Activated CD4-positive, alpha-beta T cell treated with anti-CD3 and anti-CD28 coated beads, Interleukin-2, amount 10 ng/mL, durations not matched to agents 7 days and 5 days (primary cell): ENCODE measurements around the gene TULP4. TPM values are rescaled to one million over a fixed set of nuclear protein-coding genes. Genes with fewer than 3 reads are reported as not detected.
"Not testable (repeated sequence)": the region's sequence is repeated elsewhere in the genome, so short reads cannot be mapped to it uniquely, and the experiment has no call there.

Experiments used
- CTCF ChIA-PET: fragments of 350-600 bp; sonication (Branson Sonifier 250); formaldehyde crosslinking; loops from one replicate; lab custom pipeline; 2021; ENCODE audit warnings: antibody characterized with exemption; lab: Charles Lee
- POLR2A ChIA-PET: fragments of 350-600 bp; sonication (Branson Sonifier 250); formaldehyde crosslinking; loops from one replicate; lab custom pipeline; 2021; ENCODE audit warnings: antibody characterized with exemption; lab: Charles Lee
- DNase-seq: peaks from one replicate; pipeline ENCODE4 v3.0.0-alpha.2; 2020
- H3K27ac Mint-ChIP-seq: one replicate; pipeline ENCODE4 v1.8.0; 2021; ENCODE audit warnings: mild to moderate bottlenecking, moderate library complexity, mixed read lengths
- H3K27me3 Mint-ChIP-seq: one replicate; pipeline ENCODE4 v1.8.0; 2021; ENCODE audit warnings: mixed read lengths
- H3K36me3 Mint-ChIP-seq: one replicate; pipeline ENCODE4 v1.8.0; 2021; ENCODE audit warnings: low read depth, mixed read lengths
- H3K4me1 Mint-ChIP-seq: one replicate; pipeline ENCODE4 v1.8.0; 2021; ENCODE audit warnings: mixed read lengths
- H3K4me3 Mint-ChIP-seq: one replicate; pipeline ENCODE4 v1.8.0; 2021; ENCODE audit warnings: mild to moderate bottlenecking, moderate library complexity, mixed read lengths
- H3K9me3 Mint-ChIP-seq: one replicate; pipeline ENCODE4 v1.8.0; 2021; ENCODE audit warnings: mixed read lengths
- total RNA-seq, 2 experiments: library from RNA; stranded (reverse); gene quantifications; one replicate each; pipeline ENCODE4 v1.2.3, GENCODE V29; 2021

TULP4 gene
- total RNA-seq, 2 experiments from 2014 or later = 35.0 to 36.3 TPM

DNA sequence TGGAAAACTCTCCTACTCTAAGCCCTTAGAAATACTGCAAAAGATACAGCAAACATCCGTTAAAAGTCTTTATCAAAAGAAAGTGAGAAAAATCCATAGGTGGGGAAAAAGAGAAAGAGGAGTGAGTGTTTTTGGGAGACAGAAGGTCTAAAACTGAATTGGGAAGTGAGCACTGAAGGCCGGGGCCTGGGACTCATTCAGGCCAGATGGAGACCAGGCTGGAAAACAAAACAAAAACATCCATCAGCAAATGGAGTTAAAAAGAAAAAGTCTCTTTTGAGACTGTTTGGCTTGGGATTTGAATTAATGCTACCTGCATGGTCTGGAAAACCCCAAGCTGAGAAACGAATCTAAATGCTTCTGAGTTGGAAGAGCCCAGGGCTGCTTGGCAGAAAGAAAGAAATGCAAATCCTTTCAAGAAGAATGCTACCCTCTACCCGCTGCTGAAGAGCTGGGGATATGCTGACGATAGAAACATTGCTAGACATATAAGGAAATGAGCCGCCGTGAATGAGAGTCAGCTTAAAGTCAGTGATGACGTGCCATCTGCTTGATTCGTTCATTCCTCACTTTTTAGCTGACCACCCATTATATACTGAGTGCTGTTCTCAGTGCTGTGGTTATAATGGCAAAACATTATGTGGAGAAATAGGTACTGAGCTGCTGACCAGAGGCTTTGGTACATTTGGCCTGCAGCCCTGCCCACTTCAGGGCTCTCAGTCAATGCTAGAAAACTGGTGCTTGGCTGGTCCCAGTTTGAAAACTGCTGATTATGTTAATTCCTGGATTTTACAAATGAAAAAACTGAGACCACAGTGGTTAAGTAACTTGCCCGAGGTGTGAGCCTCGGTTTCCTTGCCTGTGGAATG, 28.0 kb upstream of the TULP4 start:
- H3K4me3 Mint-ChIP-seq = no peak overlapping the region
- ChIA-PET CTCF (interaction anchor here (0.5 to 2.5 kb wide), 3 partner anchors 12 to 713 kb away, joined by 3 to 7 read pairs (median 3); no protein-coding TSS in a partner anchor), POLR2A (no interaction called here)
- no peaks in the 10 kb centered on the region for H3K9me3 Mint-ChIP-seq
- peak; percentile 15 for DNase-seq
- no peaks in the 10 kb centered on the region for H3K27me3 Mint-ChIP-seq
- peak overlapping the region; percentile 51 for H3K27ac Mint-ChIP-seq
- H3K36me3 Mint-ChIP-seq = peaks cover 10% of the 10 kb centered on the region
- peaks cover 43% of the 10 kb centered on the region for H3K4me1 Mint-ChIP-seq

DNA sequence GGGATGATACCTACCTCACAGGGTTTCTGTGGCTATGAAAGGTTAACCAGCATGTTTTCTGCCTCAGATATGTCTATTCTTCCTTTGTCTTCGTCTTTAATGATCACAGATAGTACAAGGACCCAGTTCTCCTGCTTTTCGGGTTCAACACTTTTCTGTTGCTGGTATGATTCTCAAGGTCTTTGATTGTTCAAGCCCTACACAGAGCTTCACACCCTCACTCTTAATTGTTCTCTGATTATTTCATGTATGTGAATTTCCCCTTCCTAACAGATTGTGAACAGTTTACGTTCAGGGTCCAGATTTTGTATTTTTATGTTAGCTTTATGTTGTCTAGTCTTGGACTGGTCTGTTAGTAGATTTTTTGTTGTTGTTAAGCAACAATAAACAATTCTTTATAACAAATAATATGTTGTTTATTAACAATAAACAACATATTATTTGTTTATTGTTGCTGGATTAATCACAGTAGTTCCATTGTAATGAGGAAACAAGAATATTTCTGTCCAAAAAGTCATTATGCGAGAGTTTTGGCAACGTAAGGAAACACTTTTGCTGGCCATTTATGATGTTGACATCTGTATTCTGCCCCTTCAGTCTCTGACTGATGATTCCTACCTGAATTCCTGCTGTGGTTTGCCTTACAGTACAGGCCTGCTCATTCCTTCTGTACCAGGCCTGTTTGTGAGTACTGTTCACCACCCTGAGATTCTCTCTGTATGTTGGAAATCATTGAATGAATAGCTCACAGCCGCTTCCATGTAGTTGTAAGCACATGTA, 27.2 kb upstream of the TULP4 start:
- ChIA-PET CTCF (interaction anchor here (0.5 to 2.5 kb wide), 4 partner anchors 10 to 714 kb away, joined by 3 to 7 read pairs (median 3); no protein-coding TSS in a partner anchor), POLR2A (no interaction called here)
- H3K9me3 Mint-ChIP-seq = no peaks in the 10 kb centered on the region
- H3K27ac Mint-ChIP-seq = no peak overlapping the region
- peaks cover 52% of the 10 kb centered on the region for H3K4me1 Mint-ChIP-seq
- peaks cover 12% of the 10 kb centered on the region for H3K36me3 Mint-ChIP-seq
- no peaks in the 10 kb centered on the region for H3K27me3 Mint-ChIP-seq
- no peak for DNase-seq
- H3K4me3 Mint-ChIP-seq = no peak overlapping the region

DNA sequence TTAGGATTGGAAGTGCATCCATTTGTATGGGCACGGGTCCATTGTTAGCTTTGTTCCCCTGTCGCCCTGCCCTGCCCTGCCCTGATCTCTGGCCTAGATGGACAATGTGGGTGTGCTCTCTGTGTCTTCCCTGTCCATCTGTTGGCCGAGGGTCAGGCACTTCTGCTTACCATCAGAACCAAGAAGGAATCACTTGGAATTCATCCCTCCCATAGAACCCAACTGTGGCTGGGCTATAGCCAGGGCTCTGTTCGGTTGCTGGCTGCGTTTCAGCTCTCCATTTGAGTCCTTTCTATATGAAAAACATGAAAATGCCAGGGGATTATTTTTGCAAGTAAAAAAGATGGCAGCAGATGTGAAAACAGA, 26.6 kb upstream of the TULP4 start:
- Mint-ChIP-seq H3K4me1 (peaks cover 57% of the 10 kb centered on the region), H3K36me3 (peaks cover 12% of the 10 kb centered on the region), H3K27me3 (no peaks in the 10 kb centered on the region), H3K9me3 (no peaks in the 10 kb centered on the region), H3K27ac (no peak overlapping the region), H3K4me3 (no peak overlapping the region)
- no peak for DNase-seq
- POLR2A ChIA-PET = no interaction called here
- CTCF ChIA-PET = interaction anchor here (1.5 to 2.5 kb wide), 2 partner anchors 11 to 13 kb away, joined by 3 to 7 read pairs; no protein-coding TSS in a partner anchor

DNA sequence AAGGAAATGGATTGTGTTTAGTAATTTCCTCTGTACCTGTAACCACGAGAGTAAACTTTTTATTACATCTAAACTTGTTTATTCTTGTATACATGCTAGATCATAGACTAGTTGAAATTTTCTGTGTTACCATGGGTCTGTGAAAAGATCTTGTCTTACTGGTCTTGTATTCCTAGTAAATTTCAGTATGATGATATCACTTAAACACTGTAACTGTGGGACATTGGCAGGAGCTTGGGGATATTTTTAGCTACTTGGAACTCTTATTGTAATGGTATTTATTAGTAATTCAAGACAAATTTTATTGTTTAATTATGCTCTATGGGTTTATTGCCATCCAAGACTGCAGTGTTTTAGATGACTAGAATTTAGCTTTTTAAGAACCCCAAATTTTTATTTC, 25.9 kb upstream of the TULP4 start:
- no peak overlapping the region for H3K4me3 Mint-ChIP-seq
- DNase-seq = no peak
- H3K4me1 Mint-ChIP-seq = peaks cover 65% of the 10 kb centered on the region
- H3K9me3 Mint-ChIP-seq = no peaks in the 10 kb centered on the region
- peaks cover 14% of the 10 kb centered on the region for H3K36me3 Mint-ChIP-seq
- CTCF ChIA-PET = interaction anchor here (1.5 to 2.5 kb wide), 2 partner anchors 11 to 14 kb away, joined by 3 to 7 read pairs; no protein-coding TSS in a partner anchor
- no peaks in the 10 kb centered on the region for H3K27me3 Mint-ChIP-seq
- no peak overlapping the region for H3K27ac Mint-ChIP-seq
- POLR2A ChIA-PET = no interaction called here

DNA sequence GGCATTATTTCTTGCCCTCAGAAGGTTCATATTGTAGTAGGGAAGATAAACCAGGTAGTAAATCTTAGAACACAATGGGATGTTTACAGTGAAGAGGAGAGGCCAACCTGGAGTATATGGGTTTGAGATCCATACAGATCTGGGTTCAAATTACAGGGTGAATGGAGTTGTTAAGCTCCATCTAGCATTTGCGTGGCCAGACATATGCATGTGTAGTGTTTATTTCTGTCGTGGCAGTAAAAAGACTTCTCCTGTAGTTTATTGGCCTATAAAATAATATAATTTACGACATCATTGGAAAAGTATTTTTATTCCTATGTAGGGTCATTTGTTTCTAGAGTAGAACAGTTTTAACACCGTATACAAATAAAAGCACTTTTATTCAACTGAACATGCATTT, 25.2 kb upstream of the TULP4 start:
- peaks cover 19% of the 10 kb centered on the region for H3K36me3 Mint-ChIP-seq
- no peak for DNase-seq
- H3K4me1 Mint-ChIP-seq = peaks cover 71% of the 10 kb centered on the region
- no peaks in the 10 kb centered on the region for H3K27me3 Mint-ChIP-seq
- ChIA-PET CTCF (interaction anchor here (2.5 kb wide), 1 partner anchor 14 kb away, joined by 7 read pairs; no protein-coding TSS in a partner anchor), POLR2A (no interaction called here)
- no peak overlapping the region for H3K4me3 Mint-ChIP-seq
- no peak overlapping the region for H3K27ac Mint-ChIP-seq
- no peaks in the 10 kb centered on the region for H3K9me3 Mint-ChIP-seq

DNA sequence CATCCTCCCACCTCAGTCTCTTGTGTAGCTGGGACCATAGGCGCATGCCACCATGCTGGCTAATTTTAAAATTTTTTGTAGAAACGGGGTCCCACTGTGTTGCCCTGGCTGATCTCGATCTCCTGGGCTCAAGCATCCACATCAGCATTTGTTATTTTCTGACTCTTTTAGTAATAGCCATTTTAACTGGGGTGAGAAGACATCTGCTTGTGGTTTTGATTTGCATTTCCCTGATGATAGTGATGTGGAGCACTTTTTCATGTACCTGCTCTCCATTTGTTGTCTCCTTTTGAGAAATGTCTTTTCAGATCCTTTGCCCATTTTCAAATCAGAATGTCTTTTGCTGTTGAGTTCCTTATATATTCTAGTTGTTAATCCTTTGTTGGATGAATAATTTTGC, 22.2 kb upstream of the TULP4 start:
- POLR2A ChIA-PET = interaction anchor here (0.6 to 0.7 kb wide), 2 partner anchors 620 to 763 kb away, joined by 3 read pairs; no protein-coding TSS in a partner anchor
- peak overlapping the region; percentile 94 for H3K27ac Mint-ChIP-seq
- H3K4me3 Mint-ChIP-seq = peak overlapping the region; percentile 64
- CTCF ChIA-PET = interaction anchor here (1.1 to 2.0 kb wide), 3 partner anchors 18 to 69 kb away, joined by 3 to 8 read pairs (median 3); no protein-coding TSS in a partner anchor
- no peaks in the 10 kb centered on the region for H3K27me3 Mint-ChIP-seq
- DNase-seq = no peak
- peaks cover 2% of the 10 kb centered on the region for H3K9me3 Mint-ChIP-seq
- H3K36me3 Mint-ChIP-seq = peaks cover 28% of the 10 kb centered on the region
- H3K4me1 Mint-ChIP-seq = peaks cover 57% of the 10 kb centered on the region

DNA sequence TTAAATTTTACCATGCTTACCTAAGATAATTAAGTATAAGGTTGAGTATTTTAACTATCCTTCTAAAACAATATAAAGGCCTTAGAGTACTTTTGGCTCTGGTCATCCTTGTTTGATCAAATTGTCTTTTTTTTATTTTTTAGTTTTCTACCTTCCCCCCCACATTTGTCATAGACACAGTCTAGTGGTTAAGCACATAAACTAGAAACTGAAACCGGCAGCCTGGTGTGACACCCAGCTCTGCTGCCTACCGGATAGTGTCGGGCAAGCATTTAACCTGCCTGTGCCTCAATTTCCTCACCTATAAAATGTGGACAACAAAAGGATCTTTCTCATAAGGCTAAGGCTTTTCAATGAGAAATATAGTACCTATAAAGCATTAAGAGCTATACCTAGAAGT, 21.6 kb upstream of the TULP4 start:
- CTCF ChIA-PET = interaction anchor here (1.1 to 2.0 kb wide), 3 partner anchors 19 to 70 kb away, joined by 3 to 8 read pairs (median 3); no protein-coding TSS in a partner anchor
- Mint-ChIP-seq H3K4me3 (peak overlapping the region; percentile 64), H3K27ac (peak overlapping the region; percentile 94), H3K9me3 (peaks cover 3% of the 10 kb centered on the region), H3K27me3 (no peaks in the 10 kb centered on the region), H3K36me3 (peaks cover 28% of the 10 kb centered on the region), H3K4me1 (peaks cover 53% of the 10 kb centered on the region)
- DNase-seq = peak; percentile 76
- POLR2A ChIA-PET = interaction anchor here (0.6 kb wide), 1 partner anchor 619 kb away, joined by 3 read pairs; no protein-coding TSS in a partner anchor

DNA sequence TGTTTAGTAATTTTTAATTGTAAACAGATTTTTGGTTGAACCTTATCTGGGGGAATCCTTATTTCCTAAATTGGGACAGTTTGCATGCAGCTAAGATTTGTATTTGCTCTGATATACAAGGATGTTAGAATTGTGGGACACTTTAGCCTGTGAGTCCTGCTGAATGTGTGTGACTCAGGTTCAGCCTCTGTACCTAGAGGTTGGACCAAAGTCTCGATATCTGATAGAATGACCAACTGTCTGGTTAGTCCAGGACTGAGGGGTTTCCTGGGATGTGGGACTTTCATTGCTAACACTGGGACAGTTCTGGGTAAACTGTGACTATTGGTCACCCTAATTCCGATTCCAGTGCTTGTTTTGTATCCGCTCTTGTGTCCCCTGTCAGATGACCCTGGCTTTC, 20.2 kb upstream of the TULP4 start:
- H3K27me3 Mint-ChIP-seq = no peaks in the 10 kb centered on the region
- H3K9me3 Mint-ChIP-seq = peaks cover 12% of the 10 kb centered on the region
- H3K4me1 Mint-ChIP-seq = peaks cover 40% of the 10 kb centered on the region
- peaks cover 39% of the 10 kb centered on the region for H3K36me3 Mint-ChIP-seq
- ChIA-PET POLR2A (interaction anchor here (0.7 kb wide), 1 partner anchor 804 kb away, joined by 3 read pairs; no protein-coding TSS in a partner anchor), CTCF (interaction anchor here (0.7 to 1.2 kb wide), 2 partner anchors 17 to 412 kb away, joined by 3 read pairs; no protein-coding TSS in a partner anchor)
- H3K4me3 Mint-ChIP-seq = no peak overlapping the region
- no peak for DNase-seq
- H3K27ac Mint-ChIP-seq = peak overlapping the region; percentile 94

DNA sequence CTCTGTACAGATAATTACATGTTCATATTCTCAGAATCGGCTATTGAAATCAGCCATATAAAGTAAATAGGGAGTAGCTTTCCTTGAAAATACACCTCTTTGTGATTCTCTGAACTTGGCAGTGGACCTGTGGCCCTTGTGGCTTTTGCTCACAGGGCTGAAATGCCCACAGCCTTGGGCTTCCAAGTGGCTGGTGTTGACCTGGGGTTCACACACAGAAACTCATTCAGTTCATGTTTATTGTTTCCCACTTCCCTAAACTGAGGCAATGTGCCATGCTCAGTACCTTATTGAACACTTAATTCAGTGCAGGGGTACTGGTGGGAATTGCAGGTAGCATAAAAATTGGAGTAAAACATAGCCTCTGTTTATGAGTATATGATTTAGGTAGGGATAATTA, 19.1 kb upstream of the TULP4 start:
- no peak overlapping the region for H3K4me3 Mint-ChIP-seq
- POLR2A ChIA-PET = no interaction called here
- DNase-seq = no peak
- peaks cover 15% of the 10 kb centered on the region for H3K9me3 Mint-ChIP-seq
- H3K27me3 Mint-ChIP-seq = no peaks in the 10 kb centered on the region
- no peak overlapping the region for H3K27ac Mint-ChIP-seq
- CTCF ChIA-PET = interaction anchor here (1.2 kb wide), 1 partner anchor 19 kb away, joined by 3 read pairs; no protein-coding TSS in a partner anchor
- H3K4me1 Mint-ChIP-seq = peaks cover 40% of the 10 kb centered on the region
- H3K36me3 Mint-ChIP-seq = peaks cover 46% of the 10 kb centered on the region

DNA sequence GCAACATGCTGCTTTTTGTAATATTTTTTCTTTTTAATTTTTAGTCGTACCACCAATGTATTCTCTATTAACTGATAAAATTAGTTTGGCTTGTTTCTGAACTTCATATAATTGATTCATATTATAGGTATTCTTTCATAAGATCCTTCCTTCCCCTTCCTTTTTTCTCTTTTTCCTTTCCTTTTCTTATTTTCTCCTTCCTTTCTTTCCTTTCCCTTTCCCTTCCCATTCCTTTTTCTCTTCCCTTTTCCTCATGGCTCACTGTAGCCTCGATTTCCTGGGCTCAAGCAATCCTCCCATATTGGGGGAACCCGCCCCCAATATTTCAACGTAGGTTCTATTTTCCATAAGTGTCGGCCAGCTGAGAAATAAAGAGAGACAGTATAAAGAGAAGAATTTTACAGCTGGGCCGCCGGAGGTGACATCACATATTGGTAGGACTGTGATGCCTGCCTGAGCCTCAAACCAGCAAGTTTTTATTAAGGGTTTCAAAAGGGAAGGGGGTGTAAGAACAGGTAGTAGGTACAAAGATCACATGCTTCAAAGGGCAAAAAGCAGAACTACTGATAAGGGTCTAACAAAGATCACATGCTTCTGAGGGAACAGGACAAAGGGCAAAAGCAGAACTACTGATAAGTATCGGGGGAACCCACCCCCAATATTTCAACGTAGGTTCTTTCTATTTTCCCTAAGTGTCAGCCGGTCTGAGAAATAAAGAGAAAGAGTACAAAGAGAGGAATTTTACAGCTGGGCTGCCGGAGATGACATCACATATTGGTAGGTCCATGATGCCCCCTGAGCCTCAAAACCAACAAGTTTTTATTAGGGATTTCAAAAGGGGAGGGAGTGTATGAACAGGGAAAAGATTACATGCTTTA, 16.1 kb upstream of the TULP4 start:
- H3K4me3 Mint-ChIP-seq, DNase-seq, H3K27ac Mint-ChIP-seq, POLR2A ChIA-PET, H3K27me3 Mint-ChIP-seq: not testable (repeated sequence)
- Mint-ChIP-seq H3K9me3 (peaks cover 23% of the 10 kb centered on the region), H3K36me3 (peaks cover 55% of the 10 kb centered on the region), H3K4me1 (peaks cover 18% of the 10 kb centered on the region)
- CTCF ChIA-PET = interaction anchor here (0.7 kb wide), 1 partner anchor 1001 kb away, joined by 5 read pairs; no protein-coding TSS in a partner anchor

DNA sequence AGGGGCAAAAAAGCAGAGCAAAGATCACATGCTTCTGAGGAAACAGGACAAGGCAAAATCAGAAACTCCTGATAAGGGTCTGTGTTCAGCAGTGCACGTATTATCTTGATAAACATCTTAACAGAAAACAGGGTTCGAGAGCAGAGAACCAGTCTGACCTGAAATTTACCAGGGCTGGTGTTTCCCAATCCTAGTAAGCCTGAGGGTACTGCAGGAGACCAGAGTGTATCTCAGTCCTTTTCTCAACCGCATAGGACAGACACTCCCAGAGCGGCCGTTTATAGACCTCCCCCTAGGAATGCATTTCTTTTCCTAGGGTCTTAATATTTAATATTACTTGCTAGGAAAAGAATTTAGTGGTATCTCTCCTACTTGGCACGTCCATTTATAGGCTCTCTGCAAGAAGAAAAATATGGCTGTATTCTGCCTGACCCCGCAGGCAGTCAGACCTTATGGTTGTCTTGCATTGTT, 15.4 kb upstream of the TULP4 start:
- H3K4me3 Mint-ChIP-seq, H3K27ac Mint-ChIP-seq, H3K27me3 Mint-ChIP-seq, DNase-seq, POLR2A ChIA-PET, CTCF ChIA-PET: not testable (repeated sequence)
- Mint-ChIP-seq H3K36me3 (peaks cover 49% of the 10 kb centered on the region), H3K4me1 (peaks cover 12% of the 10 kb centered on the region), H3K9me3 (peaks cover 23% of the 10 kb centered on the region)
